ENCODE results near the gene GABRR1. TPM values are rescaled to one million over a fixed set of nuclear protein-coding genes. Genes with fewer than 3 reads are reported as not detected.
"Not testable (repeated sequence)": the region's sequence is repeated elsewhere in the genome, so short reads cannot be mapped to it uniquely, and the experiment has no call there.

The GABRR1 gene
- not detected for polyA plus RNA-seq (2013, experiment 1 of 2; ENCODE audit: insufficient read length)
- not detected for polyA plus RNA-seq (2013, experiment 2 of 2; ENCODE audit: insufficient read length)

- DNase-seq, result no peak
Observed at GRCh38 chr6:89217299-89217910, at the start of gene GABRR1. Gene GABRR1, minus strand, starts transcription at chr6:89217358. Its CDS starts 36 bp downstream, at chr6:89217322.

GRCh38 chr6:89264296-89264695, 47.1 kb upstream of the GABRR1 start:
- no peak for DNase-seq

- no peak for DNase-seq
Observed at GRCh38 chr6:89260832-89261231, 43.7 kb upstream of the GABRR1 start.

GRCh38 chr6:89260310-89260709, 43.2 kb upstream of the GABRR1 start:
- DNase-seq, result no peak

GRCh38 chr6:89258912-89259311, 41.8 kb upstream of the GABRR1 start:
- no peak for DNase-seq

GRCh38 chr6:89257781-89258180, 40.6 kb upstream of the GABRR1 start:
- no peak for DNase-seq

GRCh38 chr6:89257346-89257745, 40.2 kb upstream of the GABRR1 start:
- no peak for DNase-seq

- DNase-seq, result no peak
Observed at GRCh38 chr6:89255417-89255816, 38.3 kb upstream of the GABRR1 start.

- no peak for DNase-seq
Observed at GRCh38 chr6:89254569-89254968, 37.4 kb upstream of the GABRR1 start.

GRCh38 chr6:89252907-89253306, 35.7 kb upstream of the GABRR1 start:
- DNase-seq, result no peak

- no peak for DNase-seq
Observed at GRCh38 chr6:89251976-89252375, 34.8 kb upstream of the GABRR1 start.

- no peak for DNase-seq
Observed at GRCh38 chr6:89251170-89251569, 34.0 kb upstream of the GABRR1 start.

- DNase-seq, result no peak
Observed at GRCh38 chr6:89250239-89250638, 33.1 kb upstream of the GABRR1 start.

- DNase-seq, result no peak
Observed at GRCh38 chr6:89244241-89244985, 27.3 kb upstream of the GABRR1 start.

- peak; percentile 24 for DNase-seq
Observed at GRCh38 chr6:89243331-89243629, 26.1 kb upstream of the GABRR1 start.

GRCh38 chr6:89242574-89243330, 25.6 kb upstream of the GABRR1 start:
- DNase-seq, result peak; percentile 64

- DNase-seq, result no peak
Observed at GRCh38 chr6:89239338-89239737, 22.2 kb upstream of the GABRR1 start.

- no peak for DNase-seq
Observed at GRCh38 chr6:89237158-89237557, 20.0 kb upstream of the GABRR1 start.

- not testable (repeated sequence) for DNase-seq
Observed at GRCh38 chr6:89233605-89234004, 16.4 kb upstream of the GABRR1 start.

- no peak for DNase-seq
Observed at GRCh38 chr6:89222712-89223039, 5.5 kb upstream of the GABRR1 start.

- DNase-seq, result no peak
Observed at GRCh38 chr6:89221971-89222711, 5.0 kb upstream of the GABRR1 start.

GRCh38 chr6:89221129-89221528, 4.0 kb upstream of the GABRR1 start:
- no peak for DNase-seq

GRCh38 chr6:89216411-89216810, 747 bp downstream of the GABRR1 start:
- no peak for DNase-seq
